DMS 273 treated with DMSO at 0.1 percent for 48 hours (cell line): ENCODE measurements around the gene HOXA10.

Experiments used
- DNase-seq: peaks from one replicate; lab custom pipeline; 2025; lab: John Stamatoyannopoulos, UW

HOXA10 gene

DNA sequence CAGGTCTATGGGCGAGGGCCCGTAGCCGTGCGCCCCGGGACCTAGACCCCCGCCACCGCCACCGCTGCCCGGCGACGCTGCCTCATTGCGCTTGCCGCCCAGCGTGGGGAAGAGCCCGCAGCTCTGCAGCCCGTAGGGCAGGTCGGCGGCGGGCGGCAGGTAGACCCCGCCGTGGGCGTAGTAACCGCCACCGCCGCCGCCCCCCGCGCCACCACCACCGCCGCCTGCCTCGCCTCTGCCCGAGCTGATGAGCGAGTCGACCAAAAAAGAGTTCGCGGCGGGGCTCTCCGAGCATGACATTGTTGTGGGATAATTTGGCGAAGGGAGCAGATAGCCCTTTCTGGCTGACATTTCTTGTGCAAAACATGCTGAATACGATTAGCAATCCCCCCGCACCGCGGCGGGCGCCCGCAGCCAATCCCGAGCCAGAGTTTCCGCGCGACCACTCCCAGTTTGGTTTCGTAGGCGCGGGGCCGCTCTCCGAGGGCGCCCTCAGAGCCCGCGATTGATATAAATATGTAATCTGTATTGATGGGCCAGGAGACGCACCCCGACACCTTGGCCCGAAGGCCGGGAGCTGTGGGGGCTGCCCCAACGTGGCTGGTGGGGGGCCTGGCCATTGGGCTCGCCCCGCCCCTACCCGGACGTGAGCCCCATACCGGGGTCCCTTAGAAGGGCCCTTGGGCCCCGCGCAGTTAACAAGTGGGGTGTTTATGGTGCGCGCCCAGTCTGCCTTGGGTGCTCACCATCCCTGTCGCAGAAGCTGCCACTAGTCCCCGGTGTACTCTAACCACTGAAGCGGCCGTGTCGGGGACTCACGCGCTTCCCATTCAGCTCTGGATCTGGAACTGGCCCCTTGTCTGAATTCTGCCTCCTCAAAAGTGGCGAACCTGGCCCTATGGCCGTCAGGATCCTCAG, at the start of gene HOXA10:
Gene HOXA10, minus strand, starts transcription at position 365 of the 918 bp plus-strand sequence. Its CDS starts 14 bp downstream, at position 351.
- DNase-seq: no peak

DNA sequence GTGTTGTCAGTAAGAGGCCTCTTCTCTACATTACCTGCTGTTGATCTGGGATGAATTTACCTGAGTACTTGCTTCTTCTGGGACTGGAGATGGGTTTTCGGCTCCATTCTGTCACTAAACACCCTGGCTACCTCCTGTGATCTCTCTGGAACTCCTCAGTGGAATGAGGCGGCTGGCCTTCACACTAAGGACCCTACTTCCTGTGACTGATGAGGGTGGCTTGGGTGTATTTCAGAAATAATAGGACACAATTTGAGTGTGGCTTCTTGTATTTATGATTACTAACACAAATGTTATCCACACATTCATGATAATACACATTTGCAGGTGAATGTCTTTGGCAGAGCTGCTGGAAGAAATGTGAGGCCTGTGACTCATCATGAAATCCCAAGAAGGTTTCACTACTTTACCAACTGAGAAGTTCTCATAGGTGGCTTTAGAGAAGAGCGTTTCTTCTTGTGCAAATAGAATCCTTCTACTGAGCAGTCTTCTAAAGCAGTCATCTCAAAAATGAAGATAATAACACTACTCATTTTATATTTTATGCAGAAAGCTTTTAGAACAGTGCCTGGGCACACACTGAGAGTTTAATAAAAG, 47.2 kb upstream of the HOXA10 start:
- no peak for DNase-seq

GRCh38 chr7:27220440-27220955, 46.4 kb upstream of the HOXA10 start:
- no peak for DNase-seq

DNA sequence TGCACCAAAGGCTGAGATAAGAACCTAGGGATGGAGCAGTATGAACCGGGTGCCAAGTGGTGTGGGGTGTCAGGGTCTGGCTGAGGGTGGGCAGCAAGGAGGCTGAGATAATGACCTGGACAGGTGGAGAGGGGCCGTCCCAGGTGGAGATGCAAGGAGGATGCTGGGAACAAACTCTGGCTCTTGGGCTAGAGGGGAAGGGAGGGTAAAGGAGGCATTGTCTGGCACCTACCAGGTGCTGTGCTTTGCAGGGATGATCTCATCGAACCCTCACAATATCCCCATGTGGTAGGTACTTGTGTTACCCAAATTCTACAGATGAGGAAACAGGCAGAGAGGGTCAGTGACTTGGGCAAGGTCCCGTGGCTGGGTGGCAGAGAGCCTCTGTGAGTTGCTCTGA, 45.7 kb upstream of the HOXA10 start:
- DNase-seq: no peak

- no peak for DNase-seq
Observed at GRCh38 chr7:27217951-27218350, 43.8 kb upstream of the HOXA10 start.

DNA sequence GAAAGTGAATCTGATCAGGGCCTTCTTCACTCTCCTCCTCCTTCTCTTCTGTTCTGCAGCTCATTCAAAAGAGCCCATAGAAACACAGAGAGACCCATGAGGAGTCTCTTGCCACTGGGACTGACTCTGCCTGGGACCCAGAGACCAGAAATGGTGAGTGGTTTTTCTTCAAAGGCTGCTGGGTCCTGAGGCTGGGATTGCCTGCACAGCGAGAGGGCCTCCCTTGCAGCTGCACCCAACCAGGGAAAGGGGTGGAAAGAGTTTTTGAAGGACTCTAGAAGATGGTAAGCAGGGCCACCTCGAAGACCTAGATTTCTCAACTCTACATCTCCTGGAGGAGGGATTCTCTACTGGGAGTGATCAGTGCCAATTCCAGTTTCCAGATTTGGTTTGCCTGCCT, 41.2 kb upstream of the HOXA10 start:
- no peak for DNase-seq

GRCh38 chr7:27214239-27214950, 40.3 kb upstream of the HOXA10 start:
- DNase-seq: no peak

DNA sequence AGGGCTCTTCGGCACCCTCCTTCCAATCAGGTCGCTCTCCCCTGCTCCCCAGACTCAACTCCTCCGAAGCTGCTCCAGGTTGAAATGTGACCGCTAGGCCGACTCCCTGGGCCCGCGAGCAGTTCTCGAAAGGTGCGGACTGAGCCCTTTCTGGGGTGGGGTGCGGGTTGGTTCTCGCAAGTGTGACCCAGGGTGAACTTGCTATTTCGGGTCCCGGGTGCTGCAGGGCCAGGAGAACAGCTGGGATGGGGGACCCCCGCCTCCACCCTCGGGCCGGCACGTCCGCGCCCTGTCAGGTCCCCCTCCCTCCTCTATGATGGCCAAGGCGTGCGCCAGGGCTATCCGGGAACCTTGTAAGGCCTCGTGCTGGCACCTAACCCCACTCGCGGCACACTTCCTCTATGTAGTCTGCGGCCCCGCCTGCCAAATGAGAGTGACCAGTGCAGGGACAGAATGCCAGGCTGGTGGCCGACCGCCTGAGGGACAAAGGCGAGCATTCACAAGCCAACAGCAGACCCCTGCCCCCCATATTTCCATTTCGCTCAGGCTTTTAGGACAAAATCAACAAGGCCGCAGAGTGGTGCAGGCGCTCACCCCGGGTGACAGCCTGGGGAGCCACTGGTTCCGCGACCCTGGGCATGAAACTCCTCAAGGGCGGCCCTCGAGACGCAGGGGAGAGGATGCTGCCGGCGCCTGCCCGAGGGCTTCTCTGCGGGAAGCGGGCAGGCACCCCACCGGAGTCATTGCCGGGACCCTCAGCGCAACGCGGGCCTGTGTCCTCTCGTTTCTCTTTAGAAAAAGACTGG, 39.5 kb upstream of the HOXA10 start:
- DNase-seq: no peak

DNA sequence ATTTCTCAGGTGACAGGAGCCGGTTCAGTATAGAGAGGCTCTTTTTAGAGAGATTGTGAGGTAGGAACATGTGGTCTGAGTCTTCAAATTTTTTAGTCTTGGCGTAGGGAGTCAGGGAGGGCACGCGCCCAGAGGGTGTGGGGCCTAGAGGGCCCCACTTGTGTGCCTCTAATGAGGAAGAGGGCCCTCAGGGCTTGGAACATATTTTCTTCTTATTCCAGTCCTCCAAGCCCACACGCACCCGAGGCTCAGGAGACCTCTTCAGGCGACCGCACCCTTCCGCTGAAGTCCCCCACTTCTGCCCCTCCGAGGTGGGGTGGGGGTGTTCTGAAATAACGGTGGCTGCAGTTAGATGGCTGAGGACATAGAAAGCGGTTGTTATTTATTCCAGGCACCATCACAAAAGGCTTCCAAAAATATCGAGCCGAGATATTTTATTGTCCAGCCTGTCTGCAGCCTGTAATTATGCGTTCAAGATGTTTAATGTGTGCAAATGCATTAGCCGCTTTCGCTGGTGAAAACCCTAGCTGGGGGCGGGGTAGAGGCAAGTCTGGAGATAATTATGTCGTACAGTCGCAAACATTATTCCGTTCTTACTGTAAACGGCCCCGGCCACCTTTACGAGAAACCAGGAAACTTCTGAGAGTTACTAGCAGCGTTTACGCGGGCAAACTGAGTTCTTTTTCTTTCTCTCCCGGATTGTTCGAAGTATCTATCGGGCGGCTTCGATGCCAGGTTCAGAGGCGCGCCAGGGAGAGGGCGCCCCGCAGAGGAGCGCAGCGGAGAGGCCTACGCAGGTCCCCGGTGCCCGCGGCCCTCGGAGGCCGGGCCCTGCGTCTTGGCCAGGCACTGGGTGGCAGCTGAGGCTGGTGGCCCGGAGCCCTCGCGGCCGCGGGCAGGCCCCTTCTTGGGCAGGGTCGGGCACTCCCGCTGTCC, 38.6 kb upstream of the HOXA10 start:
- DNase-seq: no peak

- no peak for DNase-seq
Observed at GRCh38 chr7:27211764-27212204, 37.7 kb upstream of the HOXA10 start.

DNA sequence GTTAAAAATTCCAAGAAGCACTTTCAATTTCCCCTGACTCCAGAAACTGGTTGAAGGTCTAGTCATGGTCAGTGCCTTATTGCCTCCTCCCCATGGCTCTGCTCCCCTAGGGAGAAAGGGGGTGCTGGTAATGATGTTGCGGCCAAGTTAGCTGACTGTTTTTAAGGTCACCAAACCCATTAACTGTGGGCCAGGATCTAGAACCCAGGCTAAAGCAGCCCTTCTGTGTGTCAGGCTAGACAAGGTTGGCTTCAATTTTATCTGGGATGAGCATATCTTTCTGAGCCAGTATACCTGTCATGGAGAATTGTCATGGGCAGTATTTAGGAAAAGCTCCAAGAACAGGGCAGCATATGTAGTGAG, 36.9 kb upstream of the HOXA10 start:
- DNase-seq: no peak

DNA sequence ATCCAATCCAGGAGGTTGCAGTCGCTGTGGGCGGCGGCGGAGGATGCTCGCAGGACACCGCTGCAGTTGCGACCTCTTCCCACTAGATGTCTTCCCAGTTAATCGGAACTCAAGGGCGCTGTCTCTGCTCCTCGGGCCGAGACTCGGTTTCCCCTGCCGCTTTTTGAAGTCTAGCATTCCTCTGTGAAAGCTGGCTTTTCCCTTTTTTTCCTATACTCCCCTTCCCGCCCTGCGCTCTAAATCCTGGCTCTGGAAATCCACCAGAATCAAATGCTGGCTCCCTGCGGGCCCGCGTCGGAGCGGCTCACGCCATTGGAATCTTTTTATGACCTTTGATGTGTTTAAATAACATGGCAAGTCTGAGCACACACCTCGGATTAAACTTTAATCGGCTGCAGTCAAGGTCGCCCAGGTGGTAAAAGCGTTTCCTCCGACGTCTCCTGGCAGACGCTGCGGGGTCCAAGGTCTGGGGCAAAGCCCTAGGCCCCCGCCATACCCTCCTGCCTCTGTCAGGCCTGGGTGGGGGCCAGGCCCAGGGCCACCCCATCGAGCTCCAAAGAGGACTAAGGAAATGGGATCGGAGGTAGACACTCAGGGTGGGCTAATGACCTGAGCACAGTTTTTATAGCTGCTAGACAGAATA, 36.4 kb upstream of the HOXA10 start:
- DNase-seq: no peak

- no peak for DNase-seq
Observed at GRCh38 chr7:27209933-27210440, 35.9 kb upstream of the HOXA10 start.

- DNase-seq: no peak
Observed at GRCh38 chr7:27208998-27209397, 34.9 kb upstream of the HOXA10 start.

DNA sequence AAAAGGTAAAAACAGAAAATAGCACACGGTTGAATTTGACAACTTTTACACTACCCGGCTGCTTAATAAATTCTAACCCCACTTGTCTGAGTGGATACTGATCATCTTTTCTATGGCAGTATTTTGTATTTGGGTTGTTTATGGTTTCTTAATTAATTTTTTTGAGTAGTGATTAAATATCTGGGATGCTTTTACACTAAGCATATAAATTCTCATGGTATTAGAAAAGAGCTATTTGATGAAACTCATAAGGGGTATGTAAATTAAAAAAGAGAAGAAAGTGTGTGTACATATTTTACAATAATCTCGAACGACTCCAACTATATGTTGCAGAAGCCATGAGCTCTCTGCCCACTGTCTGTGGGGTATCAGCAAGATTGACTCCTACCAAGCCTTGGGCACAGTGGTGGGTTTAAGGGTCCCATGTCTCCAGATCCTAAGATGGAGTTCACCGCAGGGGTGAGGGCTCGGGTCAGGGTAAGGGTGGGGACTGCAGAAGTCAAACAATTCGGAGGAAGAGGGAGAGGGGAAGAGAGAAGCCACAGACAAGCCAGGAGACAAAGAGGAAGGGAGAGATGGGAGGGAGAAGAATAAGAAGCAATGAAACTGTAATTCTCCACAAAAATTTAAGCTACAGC, 33.3 kb upstream of the HOXA10 start:
- no peak for DNase-seq

DNA sequence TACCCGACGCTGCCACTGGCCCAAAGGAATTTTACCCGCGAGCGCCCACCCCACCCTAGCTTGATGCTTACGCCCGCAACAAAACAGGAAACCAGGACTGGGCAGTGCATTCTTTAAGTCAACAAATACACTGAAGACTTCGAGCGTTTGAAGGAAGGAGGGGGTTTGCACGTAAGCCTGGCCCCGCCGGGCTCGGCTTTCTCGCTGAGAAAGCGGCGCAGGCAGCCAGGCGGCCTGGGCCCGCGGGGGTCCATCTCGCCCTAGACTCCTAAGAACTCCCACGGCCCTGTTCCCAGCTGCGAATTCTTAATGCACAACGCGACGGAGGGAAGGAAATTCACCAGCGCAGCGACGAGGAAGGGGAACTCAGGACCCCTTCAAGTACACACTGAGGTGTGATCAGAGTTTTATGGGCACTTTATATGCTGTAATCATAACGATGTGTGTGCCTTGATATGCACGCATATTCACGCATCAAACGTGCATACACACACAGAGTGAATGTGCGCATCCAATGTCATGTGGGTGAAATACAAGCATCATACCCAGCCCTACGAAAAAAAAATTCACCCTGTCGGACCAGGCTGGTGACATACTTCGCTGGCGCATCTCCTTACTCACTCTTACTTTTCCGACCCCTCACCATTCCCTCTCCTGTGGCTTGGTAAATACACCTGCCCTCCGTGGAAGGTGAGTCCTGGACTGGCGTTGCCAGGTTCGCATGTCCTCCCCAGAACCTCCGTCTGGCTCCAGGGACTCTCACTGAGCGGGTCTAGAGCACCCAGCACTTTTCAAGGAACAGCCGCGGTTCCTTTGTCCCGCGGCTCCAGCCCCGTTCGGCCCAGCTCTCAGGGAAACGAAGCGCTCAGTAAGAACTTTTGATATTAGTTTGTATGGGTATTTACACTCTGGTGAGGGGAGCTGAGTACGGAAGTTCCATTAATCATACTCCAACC, 31.5 kb upstream of the HOXA10 start:
- no peak for DNase-seq

GRCh38 chr7:27204851-27205322, 30.8 kb upstream of the HOXA10 start:
- no peak for DNase-seq

GRCh38 chr7:27203964-27204594, 30.0 kb upstream of the HOXA10 start:
- DNase-seq: no peak
